Gastrocnemius medialis (tissue), 4 donors: Measurements from ENCODE around the gene AGAP2. TPM values are rescaled to one million over a fixed set of nuclear protein-coding genes. Genes with fewer than 3 reads are reported as not detected.

Source experiments
- ATAC-seq, 2 donors: fragments of 150-250 bp; one replicate each; pipeline ENCODE4 v1.9.1; 2016
- DNase-seq, 2 donors: peaks; one replicate each; pipeline ENCODE4 v3.0.0-alpha.2; 2019
- H3K27ac ChIP-seq, 4 donors: fragments of 200-600 bp; sonication (generic); 1 replicate in 1 of 4; 2 replicates in 3 of 4; pipeline ENCODE4 v1.5.1; 2016 to 2018; ENCODE audit warnings: mild to moderate bottlenecking in 2 of 4, moderate library complexity in 1 of 4
- H3K27me3 ChIP-seq, 3 donors: fragments of 200-600 bp; sonication (generic) in 2 of 3; 1 replicate in 1 of 3; 2 replicates in 2 of 3; pipeline versions ENCODE4 v1.5.1 to v1.6.0; 2016 to 2019; ENCODE audit warnings: mild to moderate bottlenecking in 1 of 3, moderate library complexity in 1 of 3
- H3K36me3 ChIP-seq, 2 donors: fragments of 200-600 bp; sonication (generic) in 1 of 2; one replicate each; pipeline ENCODE4 v1.5.1; 2017 to 2018
- H3K4me1 ChIP-seq, 2 donors: fragments of 200-600 bp; sonication (generic) in 1 of 2; one replicate each; pipeline ENCODE4 v1.5.1; 2016 to 2017; ENCODE audit warnings: mild to moderate bottlenecking in 2 of 2
- H3K4me3 ChIP-seq, 4 donors: fragments of 200-600 bp; sonication (generic) in 3 of 4; 1 replicate in 1 of 4; 2 replicates in 3 of 4; pipeline ENCODE4 v1.5.1; 2016 to 2019; ENCODE audit warnings: mild to moderate bottlenecking in 2 of 4
- H3K9me3 ChIP-seq, 3 donors: fragments of 200-600 bp; sonication (generic) in 2 of 3; 1 replicate in 1 of 3; 2 replicates in 2 of 3; pipeline ENCODE4 v1.5.1; 2016 to 2019
- CTCF ChIP-seq, 5 experiments: fragments of 450-650 bp in 3 of 5; fragments of 200-600 bp in 2 of 5; sonication (generic) in 2 of 5; IDR thresholded peaks in 4 of 5; conservative IDR thresholded peaks in 1 of 5; 1 replicate in 4 of 5; 2 replicates in 1 of 5; pipeline ENCODE4 v1.5.1; 2016 to 2019; ENCODE audit warnings: antibody characterized with exemption in 5 of 5, mild to moderate bottlenecking in 3 of 5, moderate library complexity in 3 of 5
- POLR2A ChIP-seq, 2 donors: fragments of 450-650 bp; IDR thresholded peaks; one replicate each; pipeline ENCODE4 v1.6.1; 2017; ENCODE audit warnings: antibody characterized with exemption in 2 of 2, mild to moderate bottlenecking in 2 of 2, moderate library complexity in 2 of 2
- in situ Hi-C, 4 donors: fragments of 200-750 bp; cut with MboI; loops; one replicate each; pipeline versions ENCODE4 v1.15.0 to v1.8.0; 2017; ENCODE audit warnings: low sequenced_read_pairs in 4 of 4
- intact Hi-C: fragments of 100-400 bp; cut with DNase I; formaldehyde crosslinking; loops from one replicate; pipeline ENCODE4 v1.15.1; 2023; ENCODE audit warnings: low total_unique reads
- total RNA-seq, 4 donors: library from RNA; depleted of rRNA; stranded (reverse); fragments of >200 nt; gene quantifications; one replicate each; pipeline versions ENCODE4 v1.1.0 to v1.2.3, GENCODE V29; 2016

Gene AGAP2
- total RNA-seq, 4 donors from 2014 or later, result 1.8 to 5.4 (median 3.7) TPM

- in situ Hi-C loops (no loop called here), intact Hi-C loops (no loop called here)
- no peak for TF ChIP-seq CTCF (IDR thresholded peaks at IDR 0.05 in 4 of 5, conservative IDR thresholded peaks at IDR 0.05 in 1 of 5)
- TF ChIP-seq POLR2A (IDR thresholded peaks at IDR 0.05), result no peak
- ATAC-seq, result no peak
- Histone ChIP-seq H3K4me1 (no peaks in the 10 kb centered on the region), H3K9me3 (no peaks in the 10 kb centered on the region), H3K36me3 (peaks cover 5 to 59% of the 10 kb centered on the region in 2 donors), H3K27ac (no peak overlapping the region), H3K27me3 (no peaks in the 10 kb centered on the region), H3K4me3 (no peak overlapping the region)
- DNase-seq, result no peak
Measured at GRCh38 chr12:57718641-57719528, 19.7 kb downstream of the AGAP2 start.

- in situ Hi-C loops, result no loop called here
Measured at GRCh38 chr12:57717846-57718640, 20.5 kb downstream of the AGAP2 start.

GRCh38 chr12:57717131-57717530, 21.4 kb downstream of the AGAP2 start:
- peaks cover 5 to 60% of the 10 kb centered on the region in 2 donors for H3K36me3 ChIP-seq
- no peak overlapping the region for H3K4me3 ChIP-seq
- H3K27ac ChIP-seq, result no peak overlapping the region
- no peak for ATAC-seq
- intact Hi-C loops, result no loop called here
- in situ Hi-C loops, result no loop called here
- H3K9me3 ChIP-seq, result no peaks in the 10 kb centered on the region
- no peak for DNase-seq
- H3K4me1 ChIP-seq, result no peaks in the 10 kb centered on the region
- no peaks in the 10 kb centered on the region for H3K27me3 ChIP-seq
- TF ChIP-seq CTCF (IDR thresholded peaks at IDR 0.05 in 4 of 5, conservative IDR thresholded peaks at IDR 0.05 in 1 of 5) (no peak), POLR2A (IDR thresholded peaks at IDR 0.05) (no peak)

More at GRCh38 chr12:57717846-57718640, 20.5 kb downstream of the AGAP2 start:
- no peak overlapping the region for H3K27ac ChIP-seq
- H3K4me1 ChIP-seq, result no peaks in the 10 kb centered on the region
- ATAC-seq, result no peak
- H3K27me3 ChIP-seq, result no peaks in the 10 kb centered on the region
- intact Hi-C loops, result no loop called here
- H3K36me3 ChIP-seq, result peaks cover 5 to 59% of the 10 kb centered on the region in 2 donors
- no peak for DNase-seq
- TF ChIP-seq CTCF (IDR thresholded peaks at IDR 0.05 in 4 of 5, conservative IDR thresholded peaks at IDR 0.05 in 1 of 5) (no peak), POLR2A (IDR thresholded peaks at IDR 0.05) (no peak)
- no peaks in the 10 kb centered on the region for H3K9me3 ChIP-seq
- no peak overlapping the region for H3K4me3 ChIP-seq

- no peak overlapping the region for H3K4me3 ChIP-seq
- H3K27ac ChIP-seq, result no peak overlapping the region
- DNase-seq, result no peak
- in situ Hi-C loops, result no loop called here
- TF ChIP-seq CTCF (IDR thresholded peaks at IDR 0.05 in 4 of 5, conservative IDR thresholded peaks at IDR 0.05 in 1 of 5), result no peak
- no peak for TF ChIP-seq POLR2A (IDR thresholded peaks at IDR 0.05)
- no peaks in the 10 kb centered on the region for H3K4me1 ChIP-seq
- H3K36me3 ChIP-seq, result peaks cover 5 to 65% of the 10 kb centered on the region in 2 donors
- intact Hi-C loops, result no loop called here
- no peak for ATAC-seq
- no peaks in the 10 kb centered on the region for H3K9me3 ChIP-seq
- no peaks in the 10 kb centered on the region for H3K27me3 ChIP-seq
Measured at GRCh38 chr12:57716305-57716704, 22.2 kb downstream of the AGAP2 start.
